GM23248 (cell line): ENCODE measurements around the gene CACNA1I. TPM values are rescaled to one million over a fixed set of nuclear protein-coding genes. Genes with fewer than 3 reads are reported as not detected.

ENCODE experiments used
- DNase-seq: peaks from one replicate; pipeline ENCODE4 v3.0.0-alpha.2; 2015
- H2AFZ ChIP-seq: fragments of 200-600 bp; sonication (generic); 2 replicates; pipeline ENCODE4 v1.6.1; 2016; ENCODE audit warnings: antibody characterized with exemption
- H3F3A ChIP-seq: fragments of 200-600 bp; sonication (generic); 2 replicates; pipeline ENCODE4 v1.6.1; 2016; ENCODE audit warnings: mild to moderate bottlenecking, antibody characterized with exemption, mixed run types; ENCODE audit not compliant: insufficient read depth
- H3K27ac ChIP-seq: fragments of 200-600 bp; sonication (generic); 2 replicates; pipeline ENCODE4 v1.5.1; 2016; ENCODE audit warnings: mild to moderate bottlenecking
- H3K27me3 ChIP-seq: fragments of 200-600 bp; sonication (generic); replicated peaks from 2 replicates; pipeline ENCODE4 v1.6.1; 2016; ENCODE audit warnings: mild to moderate bottlenecking; ENCODE audit not compliant: insufficient read depth
- H3K36me3 ChIP-seq: fragments of 200-600 bp; sonication (generic); 2 replicates; pipeline ENCODE4 v1.6.1; 2016; ENCODE audit warnings: low read depth, mild to moderate bottlenecking
- H3K4me1 ChIP-seq: fragments of 200-600 bp; sonication (generic); 2 replicates; pipeline ENCODE4 v1.6.1; 2016; ENCODE audit warnings: mild to moderate bottlenecking; ENCODE audit not compliant: insufficient read depth
- H3K4me2 ChIP-seq: fragments of 200-600 bp; sonication (generic); one replicate; pipeline ENCODE4 v1.6.1; 2016; ENCODE audit warnings: mild to moderate bottlenecking; ENCODE audit not compliant: unreplicated experiment
- H3K4me3 ChIP-seq: fragments of 200-600 bp; sonication (generic); 2 replicates; pipeline ENCODE4 v1.5.1; 2016; ENCODE audit warnings: mild to moderate bottlenecking
- H3K79me2 ChIP-seq: fragments of 200-600 bp; sonication (generic); 2 replicates; pipeline ENCODE4 v1.6.1; 2016; ENCODE audit warnings: mild to moderate bottlenecking; ENCODE audit not compliant: insufficient read depth
- H3K9ac ChIP-seq: fragments of 200-600 bp; sonication (generic); 2 replicates; pipeline ENCODE4 v1.6.1; 2016; ENCODE audit warnings: mild to moderate bottlenecking
- H3K9me2 ChIP-seq: fragments of 200-600 bp; sonication (generic); 2 replicates; pipeline ENCODE4 v1.6.1; 2016; ENCODE audit warnings: mixed run types, mild to moderate bottlenecking, moderate library complexity; ENCODE audit not compliant: insufficient read depth
- H3K9me3 ChIP-seq: fragments of 200-600 bp; sonication (generic); one replicate; pipeline ENCODE4 v1.6.1; 2017; ENCODE audit warnings: low read depth
- H4K20me1 ChIP-seq: fragments of 200-600 bp; sonication (generic); 2 replicates; pipeline ENCODE4 v1.6.0; 2016; ENCODE audit not compliant: insufficient read depth
- EZH2 ChIP-seq: fragments of 200-600 bp; sonication (generic); IDR thresholded peaks from 2 replicates; pipeline ENCODE4 v1.6.1; 2018; ENCODE audit warnings: antibody characterized with exemption, mild to moderate bottlenecking; ENCODE audit not compliant: insufficient read depth, poor library complexity, severe bottlenecking
- EZH2phosphoT487 ChIP-seq: fragments of 200-600 bp; sonication (generic); IDR thresholded peaks from 2 replicates; pipeline ENCODE4 v1.6.1; 2018; ENCODE audit warnings: antibody characterized with exemption, moderate library complexity, mild to moderate bottlenecking, low read depth; ENCODE audit not compliant: insufficient read depth
- WGBS, 2 experiments: methylation state at CpG; one replicate each; pipeline ENCODE4 v1.1.6; 2015 to 2017; ENCODE audit warnings: low lambda C conversion rate in 2 of 2, low coverage in 1 of 2; ENCODE audit errors: missing lambda C conversion rate in 2 of 2; 5-methylcytosine and 5-hydroxymethylcytosine counted together
- in situ Hi-C: fragments of 300-500 bp; cut with MboI; formaldehyde crosslinking; loops from 2 replicates; pipeline ENCODE4 v1.15.0; 2020
- polyA plus RNA-seq: library from polyadenylated mRNA; unstranded; fragments of >200 nt; fragmentation: Nextera tagmentation; extraction: Ambion mirVana; gene quantifications from 2 replicates; pipeline ENCODE4 v1.2.1, GENCODE V29; 2016
- total RNA-seq: library from RNA; depleted of rRNA; stranded (reverse); fragments of >200 nt; shearing (Covaris generic); gene quantifications from 2 replicates; pipeline ENCODE4 v1.2.3, GENCODE V29; 2014

CACNA1I gene
- total and polyA plus RNA-seq, 2 experiments from 2014 or later = not detected

DNA sequence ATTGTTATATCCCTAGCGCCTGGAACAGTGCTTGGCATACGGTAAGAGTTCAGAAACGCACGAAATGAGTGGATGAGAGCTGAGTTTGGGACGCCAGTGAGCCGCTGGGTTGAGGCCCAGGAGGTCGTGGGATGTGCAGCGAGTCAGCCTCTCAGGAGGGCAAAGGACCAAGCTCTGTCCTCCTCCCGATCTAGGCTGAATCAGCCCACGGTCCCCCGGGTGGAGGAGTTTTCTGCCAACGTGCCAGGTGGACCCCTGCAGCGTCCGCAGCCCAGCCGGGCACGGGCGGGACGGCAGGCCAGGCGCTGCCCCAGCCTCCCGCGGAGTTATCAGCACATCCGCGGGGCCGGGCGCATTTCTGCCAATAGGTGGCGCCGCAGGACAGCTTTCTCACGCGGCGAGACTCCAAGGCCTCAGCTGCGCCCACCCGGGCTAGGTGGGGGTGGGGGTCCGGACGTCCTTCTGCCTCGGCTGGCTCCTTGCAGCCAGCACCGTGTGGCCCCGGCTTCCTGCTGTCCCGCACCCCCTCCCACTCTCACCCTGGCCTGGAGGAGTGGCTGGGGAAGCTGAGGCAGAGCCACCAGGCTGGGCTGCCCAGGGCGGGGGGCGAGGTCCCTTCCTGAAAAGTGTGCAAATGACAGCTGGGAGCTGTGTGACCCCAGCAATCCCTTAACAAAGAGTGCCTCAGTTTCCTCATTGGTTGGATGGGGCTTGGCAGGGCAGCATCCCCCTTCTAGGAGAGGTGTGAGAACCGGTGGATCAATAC is 35.8 kb upstream of the CACNA1I start:
- Histone ChIP-seq H2AFZ (peak overlapping the region; percentile 87), H3K27ac (no peak overlapping the region), H3F3A (peaks cover 8% of the 10 kb centered on the region; the same call in 1 of the 2 replicates), H4K20me1 (no peaks in the 10 kb centered on the region), H3K9ac (peak overlapping the region; percentile 17; the same call in 1 of the 2 replicates), H3K4me2 (peak overlapping the region; percentile 26), H3K9me2 (no peaks in the 10 kb centered on the region), H3K27me3 (no peaks in the 10 kb centered on the region), H3K9me3 (no peaks in the 10 kb centered on the region), H3K4me3 (0 out of 2 replicates have a peak overlapping the region, but pooled peaks have one; percentile 31), H3K4me1 (peaks cover 15% of the 10 kb centered on the region), H3K79me2 (peaks cover 26% of the 10 kb centered on the region), H3K36me3 (0 out of 2 replicates have a peak, but pooled peaks cover 3% of the 10 kb centered on the region)
- TF ChIP-seq EZH2 (no peak), EZH2phosphoT487 (no peak)
- 7 to 9% methylated on average over 22 to 27 of the region's 41 CpGs for WGBS, 2 experiments
- in situ Hi-C loops = loop anchor here (5.0 kb wide), 1 partner anchor 488 kb away; no protein-coding TSS in a partner anchor
- peak; percentile 79 for DNase-seq

DNA sequence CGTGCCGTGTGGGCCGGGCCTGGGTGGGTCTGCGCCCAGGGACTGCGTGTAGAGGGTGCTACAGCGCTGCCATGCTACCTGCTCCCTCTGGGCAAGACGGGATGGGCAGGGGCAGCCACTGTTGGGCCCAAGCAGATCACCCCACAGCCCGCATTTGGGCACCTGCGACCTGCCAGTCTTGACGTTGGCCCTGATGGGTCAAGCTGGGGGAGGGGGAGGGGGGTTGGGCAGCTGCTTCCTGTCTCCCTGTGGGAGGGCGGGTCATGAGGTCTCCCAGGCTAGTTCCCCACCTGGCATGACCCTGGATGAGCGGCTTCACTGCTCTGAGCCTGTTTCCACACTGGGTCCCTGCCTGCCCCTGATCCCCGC is 35.2 kb upstream of the CACNA1I start:
- Histone ChIP-seq H3F3A (peaks cover 8% of the 10 kb centered on the region; the same call in 1 of the 2 replicates), H3K79me2 (peaks cover 21% of the 10 kb centered on the region), H3K9me2 (no peaks in the 10 kb centered on the region), H3K9ac (no peak overlapping the region), H2AFZ (no peak overlapping the region), H3K27me3 (no peaks in the 10 kb centered on the region), H3K4me2 (no peak overlapping the region), H3K27ac (no peak overlapping the region), H3K36me3 (no peaks in the 10 kb centered on the region), H3K9me3 (no peaks in the 10 kb centered on the region), H4K20me1 (no peaks in the 10 kb centered on the region), H3K4me3 (no peak overlapping the region), H3K4me1 (peaks cover 14% of the 10 kb centered on the region)
- DNase-seq = no peak
- TF ChIP-seq EZH2phosphoT487 (no peak), EZH2 (no peak)
- in situ Hi-C loops = loop anchor here (5.0 kb wide), 1 partner anchor 487 kb away; no protein-coding TSS in a partner anchor
- WGBS, 2 experiments = 19 to 23% methylated on average over 10 to 13 of the region's 13 CpGs

DNA sequence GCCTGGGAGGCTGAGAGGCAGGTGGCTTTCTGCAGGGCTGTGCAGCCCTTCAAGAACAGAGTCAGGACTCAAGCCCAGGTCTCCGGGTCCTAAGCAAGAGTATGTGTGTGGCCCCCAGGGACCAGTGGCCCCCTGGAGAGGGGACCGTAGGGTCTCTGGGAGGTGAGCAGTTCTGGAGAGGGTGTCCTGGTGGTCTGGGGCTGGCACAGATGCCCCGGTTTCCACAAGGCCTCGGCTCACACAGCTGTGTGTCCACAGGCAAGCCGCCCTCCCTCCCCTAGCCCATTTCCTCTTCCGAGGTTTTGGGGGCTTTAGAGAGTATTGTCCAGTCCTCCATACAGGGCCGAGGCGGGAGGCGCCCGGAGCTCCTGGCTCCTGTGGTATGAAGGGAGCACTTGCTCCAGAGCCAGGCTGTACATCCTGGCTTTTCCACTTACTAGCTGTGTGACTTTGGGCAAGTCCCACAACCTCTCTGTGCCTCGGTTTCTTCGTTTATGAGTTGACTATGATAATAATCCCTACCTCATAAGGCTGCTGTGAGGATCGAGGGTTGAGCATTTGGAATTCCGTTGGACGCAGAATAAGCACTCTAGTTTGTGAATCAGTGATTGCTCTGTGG is 34.6 kb upstream of the CACNA1I start:
- WGBS, 2 experiments = 75 to 77% methylated on average over 15 of the region's 15 CpGs
- Histone ChIP-seq H3K27me3 (peaks cover 6% of the 10 kb centered on the region; the same call in 1 of the 2 replicates), H3K79me2 (peaks cover 15% of the 10 kb centered on the region), H2AFZ (no peak overlapping the region), H3K27ac (no peak overlapping the region), H3K9me2 (no peaks in the 10 kb centered on the region), H3K36me3 (no peaks in the 10 kb centered on the region), H3F3A (peaks cover 8% of the 10 kb centered on the region; the same call in 1 of the 2 replicates), H3K4me2 (no peak overlapping the region), H4K20me1 (no peaks in the 10 kb centered on the region), H3K4me1 (peaks cover 8% of the 10 kb centered on the region), H3K4me3 (no peak overlapping the region), H3K9me3 (no peaks in the 10 kb centered on the region), H3K9ac (no peak overlapping the region)
- TF ChIP-seq EZH2 (no peak), EZH2phosphoT487 (no peak)
- no peak for DNase-seq
- in situ Hi-C loops = loop anchor here (5.0 kb wide), 1 partner anchor 486 kb away; no protein-coding TSS in a partner anchor

DNA sequence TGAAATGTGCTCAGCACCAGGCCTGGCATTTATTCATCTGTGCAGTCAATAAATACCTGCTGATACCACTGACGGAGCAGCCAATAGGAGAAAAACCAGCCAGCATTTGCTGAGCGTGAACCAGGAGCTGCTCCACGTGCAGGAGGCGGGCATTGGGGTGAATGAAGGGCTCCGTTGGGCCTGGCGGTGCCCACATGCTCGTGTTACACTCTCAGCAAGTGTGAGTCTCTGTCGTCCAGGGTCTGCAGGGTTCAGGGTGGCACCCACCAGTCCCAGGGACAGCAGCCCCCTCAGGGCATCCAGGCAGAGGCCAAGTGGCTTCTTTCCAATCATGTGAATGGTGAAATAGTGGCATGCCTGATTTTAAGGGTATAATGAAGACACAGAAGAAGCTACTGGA is 33.8 kb upstream of the CACNA1I start:
- in situ Hi-C loops = loop anchor here (5.0 kb wide), 1 partner anchor 486 kb away; no protein-coding TSS in a partner anchor
- Histone ChIP-seq H3K27me3 (peaks cover 12% of the 10 kb centered on the region; the same call in 1 of the 2 replicates), H3K9ac (no peak overlapping the region), H3K79me2 (peaks cover 7% of the 10 kb centered on the region), H4K20me1 (no peaks in the 10 kb centered on the region), H3K4me3 (no peak overlapping the region), H3K36me3 (no peaks in the 10 kb centered on the region), H3K4me1 (0 out of 2 replicates have a peak, but pooled peaks cover under 1% of the 10 kb centered on the region), H3F3A (peaks cover 8% of the 10 kb centered on the region; the same call in 1 of the 2 replicates), H3K9me2 (no peaks in the 10 kb centered on the region), H3K4me2 (no peak overlapping the region), H3K9me3 (no peaks in the 10 kb centered on the region), H2AFZ (no peak overlapping the region), H3K27ac (no peak overlapping the region)
- no peak for TF ChIP-seq EZH2
- 26 to 28% methylated on average over 8 of the region's 8 CpGs for WGBS, 2 experiments
- DNase-seq = no peak
